Stimulated activated CD4-positive, alpha-beta T cell treated with anti-CD3 and anti-CD28 coated beads, Interleukin-1b, Interleukin-23, amount 100 ng/mL, for 48 hours (primary cell): Measurements from ENCODE around the gene ABL2.
"Not testable (repeated sequence)": the region's sequence is repeated elsewhere in the genome, so short reads cannot be mapped to it uniquely, and the experiment has no call there.

ENCODE experiments used
- DNase-seq: peaks from one replicate; pipeline ENCODE4 v3.0.0-alpha.2; 2020

Gene ABL2

GRCh38 chr1:179208681-179209477, 20.6 kb downstream of the ABL2 start:
- no peak for DNase-seq

- no peak for DNase-seq
Observed at GRCh38 chr1:179206812-179207211, 22.7 kb downstream of the ABL2 start.

- no peak for DNase-seq
Observed at GRCh38 chr1:179205284-179205683, 24.2 kb downstream of the ABL2 start.

GRCh38 chr1:179202161-179202560, 27.3 kb downstream of the ABL2 start:
- DNase-seq = no peak

- no peak for DNase-seq
Observed at GRCh38 chr1:179200586-179200985, 28.9 kb downstream of the ABL2 start.

- DNase-seq = no peak
Observed at GRCh38 chr1:179197690-179198297, 31.7 kb downstream of the ABL2 start.

- not testable (repeated sequence) for DNase-seq
Observed at GRCh38 chr1:179195857-179196256, 33.6 kb downstream of the ABL2 start.

GRCh38 chr1:179195376-179195775, 34.1 kb downstream of the ABL2 start:
- no peak for DNase-seq

GRCh38 chr1:179194068-179194537, 35.4 kb downstream of the ABL2 start:
- no peak for DNase-seq

GRCh38 chr1:179190861-179191260, 38.6 kb downstream of the ABL2 start:
- no peak for DNase-seq

GRCh38 chr1:179187735-179188471, 41.6 kb downstream of the ABL2 start:
- no peak for DNase-seq

GRCh38 chr1:179187043-179187442, 42.4 kb downstream of the ABL2 start:
- DNase-seq = no peak

- no peak for DNase-seq
Observed at GRCh38 chr1:179184403-179184802, 45.1 kb downstream of the ABL2 start.

GRCh38 chr1:179183857-179184256, 45.6 kb downstream of the ABL2 start:
- no peak for DNase-seq

- DNase-seq = no peak
Observed at GRCh38 chr1:179178950-179179349, 50.5 kb downstream of the ABL2 start.

GRCh38 chr1:179178183-179178582, 51.3 kb downstream of the ABL2 start:
- no peak for DNase-seq

GRCh38 chr1:179177615-179178014, 51.9 kb downstream of the ABL2 start:
- DNase-seq = no peak

- no peak for DNase-seq
Observed at GRCh38 chr1:179177182-179177581, 52.3 kb downstream of the ABL2 start.

- no peak for DNase-seq
Observed at GRCh38 chr1:179175011-179175841, 54.3 kb downstream of the ABL2 start.

- DNase-seq = not testable (repeated sequence)
Observed at GRCh38 chr1:179170468-179170770, 59.1 kb downstream of the ABL2 start.

- no peak for DNase-seq
Observed at GRCh38 chr1:179169616-179170467, 59.6 kb downstream of the ABL2 start.

GRCh38 chr1:179168536-179168935, 60.9 kb downstream of the ABL2 start:
- DNase-seq = no peak
